Neural cell (in vitro differentiated cells): ENCODE data around the gene METTL15.

ENCODE experiments used
- EP300 ChIP-seq: fragments of 450-650 bp; conservative IDR thresholded peaks from 2 replicates; pipeline ENCODE4 v1.6.1; 2014; ENCODE audit warnings: antibody characterized with exemption, mild to moderate bottlenecking, moderate library complexity; ENCODE audit not compliant: poor library complexity, severe bottlenecking
- EZH2 ChIP-seq: fragments of 200-600, 300-800 bp; shearing (Covaris generic), sonication (generic); IDR thresholded peaks from 2 replicates; pipeline ENCODE4 v1.6.1; 2014; ENCODE audit warnings: antibody characterized with exemption, low read length, borderline replicate concordance, mild to moderate bottlenecking; ENCODE audit not compliant: insufficient read depth, poor library complexity, severe bottlenecking
- MXI1 ChIP-seq: fragments of 450-650 bp; conservative IDR thresholded peaks from 2 replicates; pipeline ENCODE4 v1.6.1; 2014; ENCODE audit warnings: antibody characterized with exemption, mild to moderate bottlenecking; ENCODE audit not compliant: poor library complexity, severe bottlenecking
- POLR2AphosphoS5 ChIP-seq: IDR thresholded peaks from 2 replicates; pipeline ENCODE4 v1.6.1; 2012
- RAD21 ChIP-seq: fragments of 450-650 bp; conservative IDR thresholded peaks from 2 replicates; pipeline ENCODE4 v1.6.1; 2014; ENCODE audit warnings: antibody characterized with exemption, mild to moderate bottlenecking, moderate library complexity
- REST ChIP-seq: IDR thresholded peaks from 2 replicates; pipeline ENCODE4 v1.6.1; 2012; ENCODE audit warnings: borderline replicate concordance
- SMC3 ChIP-seq: fragments of 450-650 bp; conservative IDR thresholded peaks from 2 replicates; pipeline ENCODE4 v1.6.1; 2014; ENCODE audit warnings: antibody characterized with exemption, mild to moderate bottlenecking, moderate library complexity; ENCODE audit not compliant: poor library complexity
- TAF1 ChIP-seq: IDR thresholded peaks from 2 replicates; pipeline ENCODE4 v1.6.1; 2012; ENCODE audit warnings: low read depth
- TF ChIP-seq, protein P1 (sequence below): fragments of 450-650 bp; IDR thresholded peaks from 2 replicates; pipeline ENCODE4 v1.5.1; 2014; ENCODE audit warnings: antibody characterized with exemption, mild to moderate bottlenecking, moderate library complexity; ENCODE audit not compliant: poor library complexity, severe bottlenecking

DNA sequence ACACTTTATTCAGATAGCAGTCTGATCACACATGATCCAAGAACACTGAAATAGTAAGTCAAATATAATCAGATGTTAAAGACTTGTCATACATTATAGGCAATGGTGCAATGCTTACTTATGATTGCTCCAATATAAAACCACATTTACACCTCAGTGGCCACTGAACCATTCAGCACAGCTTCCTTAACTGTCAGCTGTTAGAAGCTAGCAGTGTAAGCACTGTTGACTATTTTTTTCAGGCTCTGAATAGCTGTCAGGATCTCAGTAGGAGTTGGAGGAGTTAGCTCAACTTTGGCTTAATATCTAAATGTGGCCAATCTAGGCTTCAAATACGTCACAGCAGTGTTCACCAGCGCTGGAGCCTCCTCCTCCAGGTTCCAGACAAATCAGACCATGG is 36.6 kb downstream of the METTL15 start:
- TF ChIP-seq, protein P1, sequence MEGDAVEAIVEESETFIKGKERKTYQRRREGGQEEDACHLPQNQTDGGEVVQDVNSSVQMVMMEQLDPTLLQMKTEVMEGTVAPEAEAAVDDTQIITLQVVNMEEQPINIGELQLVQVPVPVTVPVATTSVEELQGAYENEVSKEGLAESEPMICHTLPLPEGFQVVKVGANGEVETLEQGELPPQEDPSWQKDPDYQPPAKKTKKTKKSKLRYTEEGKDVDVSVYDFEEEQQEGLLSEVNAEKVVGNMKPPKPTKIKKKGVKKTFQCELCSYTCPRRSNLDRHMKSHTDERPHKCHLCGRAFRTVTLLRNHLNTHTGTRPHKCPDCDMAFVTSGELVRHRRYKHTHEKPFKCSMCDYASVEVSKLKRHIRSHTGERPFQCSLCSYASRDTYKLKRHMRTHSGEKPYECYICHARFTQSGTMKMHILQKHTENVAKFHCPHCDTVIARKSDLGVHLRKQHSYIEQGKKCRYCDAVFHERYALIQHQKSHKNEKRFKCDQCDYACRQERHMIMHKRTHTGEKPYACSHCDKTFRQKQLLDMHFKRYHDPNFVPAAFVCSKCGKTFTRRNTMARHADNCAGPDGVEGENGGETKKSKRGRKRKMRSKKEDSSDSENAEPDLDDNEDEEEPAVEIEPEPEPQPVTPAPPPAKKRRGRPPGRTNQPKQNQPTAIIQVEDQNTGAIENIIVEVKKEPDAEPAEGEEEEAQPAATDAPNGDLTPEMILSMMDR, result no peak
- TF ChIP-seq EZH2 (no peak), RAD21 (no peak), SMC3 (no peak), EP300 (peak; percentile 67), REST (no peak), TAF1 (no peak), POLR2AphosphoS5 (peak; percentile 71), MXI1 (no peak)
